ENCODE results near the gene EXOC6.
"Not testable (repeated sequence)": the region's sequence is repeated elsewhere in the genome, so short reads cannot be mapped to it uniquely, and the experiment has no call there.

Gene EXOC6

DNA sequence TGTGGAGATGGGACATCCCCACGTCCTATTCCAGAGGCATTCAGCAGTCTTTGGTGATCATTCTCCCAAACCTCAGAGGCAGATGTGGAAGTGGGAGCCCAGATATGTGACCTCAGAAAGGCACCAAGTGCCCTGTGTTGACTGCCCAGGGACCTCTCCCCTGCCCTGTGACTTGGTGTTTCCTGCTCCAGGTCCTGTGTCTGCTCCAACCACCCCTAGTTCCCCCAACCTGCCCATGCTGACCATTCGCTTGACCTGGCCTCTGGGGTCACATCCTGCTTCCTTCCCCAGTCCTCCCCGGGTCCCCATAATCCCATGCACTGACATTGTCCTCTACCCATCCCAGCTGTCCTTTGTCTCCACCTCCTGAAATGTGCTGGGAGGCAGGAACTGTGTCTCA is 233.0 kb downstream of the EXOC6 start:
- no peak for DNase-seq (ENCODE audit: low read depth)

DNA sequence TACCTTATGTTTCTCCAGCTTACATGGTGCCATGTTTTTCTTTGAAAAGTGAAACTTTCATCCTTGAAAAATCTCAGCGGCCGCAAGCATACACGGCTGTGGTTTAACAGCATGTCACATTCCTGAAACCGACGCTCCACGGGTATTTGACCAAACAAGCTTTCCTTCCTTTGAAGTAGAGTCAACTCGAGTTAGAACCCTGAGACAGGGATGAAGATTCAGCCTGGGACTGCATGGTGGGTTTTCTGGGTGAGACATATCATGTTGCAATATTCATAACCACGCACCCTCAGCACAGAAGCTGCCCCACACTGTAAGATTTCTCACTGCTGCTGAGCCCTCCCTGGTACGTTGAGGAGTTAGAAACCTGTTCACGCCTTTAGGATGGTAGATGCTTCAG is 233.5 kb downstream of the EXOC6 start:
- DNase-seq (ENCODE audit: low read depth): no peak

DNA sequence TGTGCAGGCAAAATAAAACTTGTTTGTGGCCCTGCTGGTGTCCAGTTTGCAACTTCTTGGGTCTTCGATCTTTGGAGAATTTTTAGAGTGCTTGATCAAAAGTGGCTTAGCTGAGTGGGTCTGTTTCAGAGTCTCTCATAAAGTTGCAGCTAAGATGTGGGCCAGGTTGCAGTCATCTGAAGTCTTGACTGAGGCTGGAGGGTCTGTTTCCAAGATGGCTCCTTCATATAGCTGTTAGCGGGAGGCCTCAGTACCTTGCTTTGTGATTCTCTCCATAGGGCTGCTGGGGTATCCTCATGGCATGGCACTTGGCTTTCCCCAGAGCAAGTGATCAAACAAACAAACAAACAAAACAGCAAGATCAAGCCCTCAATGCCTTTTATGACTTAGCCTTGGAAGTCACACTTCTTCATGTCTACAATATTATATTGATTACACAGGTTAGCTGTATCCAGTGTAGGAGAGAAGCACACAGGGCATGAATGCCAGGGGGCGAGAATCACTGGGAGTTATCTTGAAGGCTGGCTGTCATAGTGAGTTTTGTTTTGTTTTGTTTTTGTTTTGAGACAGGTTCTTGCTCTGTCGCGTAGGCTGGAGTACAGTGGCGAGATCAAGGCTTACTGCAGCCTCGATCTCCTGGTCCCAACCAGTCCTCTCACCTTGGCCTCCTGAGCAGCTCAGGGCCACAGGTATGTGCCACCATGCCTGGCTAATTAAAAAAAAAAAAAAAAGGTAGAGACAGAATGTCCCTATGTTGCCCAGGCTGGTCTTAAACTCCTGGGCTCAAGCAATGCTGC is 235.6 kb downstream of the EXOC6 start:
- DNase-seq (ENCODE audit: low read depth): no peak

DNA sequence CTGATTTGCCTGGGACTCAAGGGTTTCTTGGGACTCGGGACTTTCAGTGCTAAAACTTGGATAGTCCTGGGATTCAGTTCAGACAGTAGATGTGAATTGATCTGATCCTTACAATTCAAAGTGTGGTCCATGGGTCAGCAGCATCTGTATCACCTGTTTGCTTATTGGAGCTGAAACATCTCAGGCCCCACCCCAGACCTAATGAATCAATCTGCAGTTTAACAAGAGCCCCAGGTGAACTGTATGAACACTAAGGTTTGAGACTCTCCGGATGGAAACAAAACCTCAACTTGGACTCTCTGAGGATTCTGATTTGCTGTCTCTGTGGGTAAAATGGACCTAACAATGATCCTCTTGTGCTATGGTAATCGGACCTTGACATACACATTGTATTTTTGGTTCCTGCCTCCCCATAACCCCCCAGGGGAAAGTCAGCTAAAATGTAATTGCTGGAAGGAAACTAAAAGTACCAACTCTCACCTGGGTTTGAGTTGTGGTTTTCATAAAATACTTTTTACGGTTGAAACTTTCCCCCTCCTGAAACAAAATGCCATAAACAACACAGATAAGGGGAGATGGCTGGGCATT is 237.0 kb downstream of the EXOC6 start:
- no peak for DNase-seq (ENCODE audit: low read depth)

DNA sequence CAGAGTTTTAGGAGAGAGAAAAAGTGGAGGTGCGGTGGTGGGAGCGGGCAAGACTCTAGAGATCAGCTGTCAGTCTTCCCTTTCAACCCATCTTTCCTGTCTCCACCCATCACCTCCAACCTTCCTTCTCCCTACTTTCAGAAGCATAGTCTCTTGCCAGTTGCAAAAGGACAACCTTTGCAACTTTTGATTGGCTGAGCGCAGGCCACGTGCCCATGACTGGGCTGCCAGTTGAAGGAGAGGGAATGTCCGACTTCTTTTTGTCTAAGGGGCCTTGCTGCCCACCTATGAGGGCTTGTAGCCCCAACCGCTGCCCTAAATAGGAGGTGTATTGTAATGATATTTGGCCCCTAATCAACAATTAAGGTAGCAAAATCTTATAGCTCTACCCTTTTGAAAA is 238.0 kb downstream of the EXOC6 start:
- DNase-seq (ENCODE audit: low read depth): no peak

DNA sequence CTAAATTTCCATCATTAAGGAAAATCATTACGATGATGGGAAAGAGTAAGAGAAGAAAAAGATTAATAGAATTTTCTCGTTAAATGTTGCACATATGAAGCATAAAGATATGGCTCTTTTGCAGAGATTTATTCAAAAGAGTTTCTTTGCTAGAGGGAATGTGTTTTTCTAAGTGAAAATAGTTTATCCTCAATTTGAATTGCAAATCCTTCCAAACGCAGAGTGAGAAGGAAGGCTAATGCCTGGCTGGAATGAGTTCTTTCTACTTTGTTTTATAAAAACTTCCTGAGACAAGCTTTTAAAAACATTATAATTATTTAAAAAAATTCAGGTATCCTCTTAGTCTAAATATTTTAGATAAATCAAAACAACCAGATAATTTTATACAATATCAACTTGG is 239.5 kb downstream of the EXOC6 start:
- no peak for DNase-seq (ENCODE audit: low read depth)

DNA sequence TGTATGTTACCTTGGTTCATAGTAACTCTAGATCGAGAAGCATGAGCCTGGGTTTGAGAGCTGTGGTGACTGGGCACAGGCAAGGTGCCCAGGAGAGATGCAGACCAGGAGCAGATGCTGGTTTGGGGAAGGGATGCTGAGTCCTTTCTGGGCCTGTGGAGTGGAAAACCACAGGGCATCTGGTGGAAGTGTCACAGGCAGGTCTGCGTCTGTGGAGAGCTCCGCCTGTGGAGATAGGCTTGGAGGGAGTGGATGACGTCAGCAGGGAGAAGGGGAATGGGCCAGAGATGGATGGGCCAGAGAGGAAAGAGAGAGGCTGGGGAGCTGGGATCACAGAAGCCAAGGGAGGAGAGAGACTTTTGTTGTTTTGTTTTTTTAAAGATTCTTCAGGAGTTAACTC is 240.1 kb downstream of the EXOC6 start:
- no peak for DNase-seq (ENCODE audit: low read depth)

DNA sequence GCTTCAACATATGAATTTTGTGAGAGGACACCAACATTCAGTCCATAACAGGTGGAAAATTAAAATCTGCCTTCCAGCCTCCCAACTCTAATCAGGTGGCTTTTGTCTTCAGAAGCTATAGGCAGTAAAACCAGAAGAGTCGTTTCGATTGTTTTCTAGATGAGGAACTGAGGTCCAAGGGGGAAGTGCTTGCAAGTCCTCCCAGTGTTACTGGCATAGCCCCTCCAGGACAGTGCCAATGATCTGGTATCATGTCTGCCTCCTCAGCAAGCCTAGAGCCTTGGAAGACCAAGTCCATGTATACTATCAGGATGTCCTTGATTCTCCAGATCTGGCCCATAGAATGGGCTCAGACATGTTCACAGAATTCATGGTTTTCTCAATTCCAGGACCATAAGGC is 242.3 kb downstream of the EXOC6 start:
- DNase-seq (ENCODE audit: low read depth): no peak

DNA sequence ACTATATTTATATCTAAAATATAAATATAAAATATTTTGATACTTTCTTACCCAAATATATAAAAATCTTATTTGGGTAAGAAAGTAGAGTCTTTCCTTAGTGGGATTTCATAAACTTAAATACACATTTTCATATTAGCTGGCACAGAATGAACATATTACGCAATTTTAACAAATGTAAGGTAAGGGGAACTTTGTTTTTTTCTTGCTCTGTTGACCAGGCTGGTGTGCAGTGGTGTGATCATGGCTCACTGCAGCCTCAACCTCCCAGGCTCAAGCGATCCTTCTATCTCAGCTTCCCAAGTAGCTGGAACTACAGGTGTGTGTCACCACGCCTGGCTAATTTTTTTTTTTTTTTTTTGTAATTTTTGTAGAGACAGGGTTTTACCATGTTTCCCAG is 243.6 kb downstream of the EXOC6 start:
- DNase-seq (ENCODE audit: low read depth): no peak

DNA sequence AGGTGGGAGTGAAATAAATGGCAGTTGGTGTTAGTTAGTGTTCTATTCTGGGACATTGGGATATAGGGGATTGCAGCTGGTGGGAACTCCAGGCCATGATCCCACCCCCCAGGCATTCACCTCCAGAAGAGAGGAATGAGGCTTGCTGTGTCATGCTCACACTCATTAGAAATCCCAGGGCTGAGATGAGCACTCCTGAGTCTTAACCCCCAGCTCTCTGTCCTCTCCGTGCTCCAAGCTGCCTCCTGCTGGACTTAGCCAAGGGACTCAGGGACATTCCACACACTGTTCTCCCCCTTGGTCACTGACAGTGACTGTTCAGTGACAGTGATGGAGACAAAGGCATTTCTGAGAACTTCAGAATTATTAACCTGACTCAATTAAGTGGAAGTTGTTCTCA is 246.9 kb downstream of the EXOC6 start:
- DNase-seq (ENCODE audit: low read depth): no peak

DNA sequence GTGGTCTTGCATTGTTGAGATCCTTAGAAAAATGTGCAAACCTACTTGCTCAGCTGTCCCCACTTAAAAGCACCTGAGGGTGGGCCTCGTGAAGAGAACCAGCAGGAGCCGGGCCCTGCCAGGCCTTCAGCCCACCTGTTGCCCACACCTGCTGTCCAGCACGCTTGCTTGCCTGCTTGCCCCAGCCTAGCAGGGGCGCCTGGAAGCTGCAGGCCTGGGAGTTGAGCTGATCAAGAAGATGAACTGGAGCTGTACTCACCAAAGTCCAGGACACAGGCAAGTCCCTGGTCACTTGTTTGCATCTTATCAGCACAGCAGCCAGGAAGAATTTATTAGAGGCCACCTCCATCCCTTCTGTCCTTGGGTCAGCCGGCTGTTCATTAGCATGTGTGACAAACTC is 248.6 kb downstream of the EXOC6 start:
- no peak for DNase-seq (ENCODE audit: low read depth)

DNA sequence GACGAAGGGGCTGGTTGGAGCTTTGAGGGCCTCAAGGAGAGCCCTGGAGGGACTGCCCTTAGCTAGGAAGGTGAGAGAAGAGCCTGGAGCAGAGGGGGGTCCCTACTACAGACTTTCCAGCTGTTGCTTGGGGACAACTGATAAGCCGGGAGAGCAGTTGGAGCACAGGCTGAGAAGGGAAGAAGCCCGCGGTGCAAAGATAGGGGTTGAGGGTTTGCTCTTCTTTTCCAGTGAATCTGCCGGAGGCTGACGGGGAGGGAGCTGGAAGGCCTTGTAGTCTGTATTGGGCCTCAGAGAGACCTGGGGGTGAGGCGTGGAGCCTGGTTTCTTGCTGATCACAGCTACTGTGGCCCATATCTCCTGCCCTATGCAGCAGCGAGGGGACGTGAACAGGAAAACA is 249.1 kb downstream of the EXOC6 start:
- no peak for DNase-seq (ENCODE audit: low read depth)

DNA sequence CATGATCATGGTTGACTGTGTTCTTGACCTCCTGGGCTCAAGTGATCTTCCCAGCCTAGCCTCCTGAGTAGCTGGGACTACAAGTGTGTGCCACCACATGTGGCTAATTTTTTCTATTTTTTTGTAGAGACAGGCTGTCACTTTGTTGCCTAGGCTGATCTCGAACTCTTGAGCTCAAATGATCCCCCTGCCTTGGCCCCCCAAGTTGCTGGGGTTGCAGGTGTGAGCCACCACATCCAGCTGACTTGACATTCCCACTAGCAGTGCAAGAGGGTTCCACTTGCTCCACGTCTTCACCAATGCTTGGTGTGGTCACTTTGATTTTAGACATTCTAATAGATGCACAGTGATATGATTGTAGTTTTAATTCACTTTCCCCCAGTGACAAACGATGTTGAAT is 250.5 kb downstream of the EXOC6 start:
- DNase-seq (ENCODE audit: low read depth): no peak

DNA sequence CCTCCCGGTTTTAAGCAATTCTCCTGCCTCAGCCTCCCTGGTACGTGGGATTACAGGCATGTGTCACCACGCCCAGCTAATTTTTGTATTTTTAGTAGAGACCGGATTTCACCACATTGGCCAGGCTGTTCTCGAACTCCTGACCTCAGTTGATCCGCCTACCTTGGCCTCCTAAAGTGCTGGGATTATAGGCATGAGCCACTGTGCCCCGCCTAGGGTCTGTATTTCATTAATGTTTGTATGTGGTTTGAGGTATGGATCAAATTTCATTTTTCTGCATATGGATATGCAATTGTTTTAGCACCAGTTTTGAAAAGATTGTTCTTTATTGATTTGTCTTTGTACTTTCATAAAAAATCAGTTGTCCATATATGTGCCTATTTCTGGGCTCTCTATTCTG is 251.3 kb downstream of the EXOC6 start:
- DNase-seq (ENCODE audit: low read depth): no peak

DNA sequence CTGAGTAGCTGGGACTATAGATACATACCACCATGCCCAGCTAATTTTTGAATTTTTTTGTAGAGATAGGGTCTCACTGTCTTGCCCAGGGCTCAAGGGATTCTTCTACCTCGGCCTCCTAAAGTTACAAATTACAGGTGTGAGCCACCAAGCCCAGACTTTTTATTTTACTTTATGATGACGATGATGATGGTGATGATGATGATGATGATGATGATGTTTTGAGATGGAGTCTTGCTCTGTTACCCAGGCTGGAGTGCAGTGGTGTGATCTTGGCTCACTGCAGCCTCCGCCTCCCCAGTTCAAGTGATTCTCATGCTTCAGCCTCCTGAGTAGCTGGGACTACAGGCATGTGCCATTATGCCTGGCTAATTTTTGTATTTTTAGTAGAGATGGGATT is 252.8 kb downstream of the EXOC6 start:
- not testable (repeated sequence) for DNase-seq (ENCODE audit: low read depth)

DNA sequence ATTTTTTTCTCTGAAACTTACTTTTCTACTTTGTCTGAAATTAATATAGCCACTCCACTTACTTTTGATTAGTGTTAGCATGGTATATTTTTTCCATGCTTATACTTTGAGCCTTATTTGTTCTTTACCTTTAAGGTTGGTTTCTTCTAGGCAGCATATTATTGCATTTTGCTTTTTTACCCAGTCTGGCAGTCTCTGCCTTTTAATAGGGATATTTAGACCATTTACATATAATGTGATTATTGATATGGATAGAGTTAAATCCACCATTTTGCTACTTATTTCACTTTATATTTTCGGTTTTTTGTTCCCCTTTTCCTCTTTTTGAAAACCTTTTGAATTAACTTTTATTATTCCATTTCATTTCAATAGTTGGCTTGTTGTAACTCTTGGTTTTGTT is 255.6 kb downstream of the EXOC6 start:
- DNase-seq (ENCODE audit: low read depth): no peak

DNA sequence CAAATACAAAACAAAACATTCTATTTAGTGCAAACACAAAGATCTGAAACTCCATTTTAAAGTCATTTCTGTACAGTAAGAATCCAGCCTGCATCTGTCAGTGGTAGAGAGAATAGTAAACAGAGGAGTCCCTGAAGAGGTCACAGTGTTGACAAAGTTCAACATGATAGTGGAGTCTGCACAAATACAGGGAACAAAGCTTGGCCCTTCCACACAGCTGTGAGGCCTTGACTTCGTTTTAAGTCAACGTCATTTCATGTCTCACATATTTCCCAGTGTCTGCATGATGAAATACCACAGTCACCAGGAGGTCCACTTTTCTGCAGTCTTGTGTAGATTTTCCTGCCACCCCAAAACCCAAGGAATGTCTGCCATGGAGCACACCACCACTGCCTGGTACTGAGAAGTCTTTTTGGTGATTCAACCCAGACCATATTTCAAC is 258.3 kb downstream of the EXOC6 start:
- no peak for DNase-seq (ENCODE audit: low read depth)

Measured in activated gamma-delta T cell treated with anti-CD3 and anti-CD28 coated beads, Interleukin-2, amount 50 U/mL, for 16 hours (primary cell).